ENCODE results near the gene LIMS4. TPM values are rescaled to one million over a fixed set of nuclear protein-coding genes. Genes with fewer than 3 reads are reported as not detected.
"Not testable (repeated sequence)": the region's sequence is repeated elsewhere in the genome, so short reads cannot be mapped to it uniquely, and the experiment has no call there.

Gene LIMS4
- total RNA-seq, 2 experiments from 2014 or later: 3.1 to 3.3 TPM

DNA sequence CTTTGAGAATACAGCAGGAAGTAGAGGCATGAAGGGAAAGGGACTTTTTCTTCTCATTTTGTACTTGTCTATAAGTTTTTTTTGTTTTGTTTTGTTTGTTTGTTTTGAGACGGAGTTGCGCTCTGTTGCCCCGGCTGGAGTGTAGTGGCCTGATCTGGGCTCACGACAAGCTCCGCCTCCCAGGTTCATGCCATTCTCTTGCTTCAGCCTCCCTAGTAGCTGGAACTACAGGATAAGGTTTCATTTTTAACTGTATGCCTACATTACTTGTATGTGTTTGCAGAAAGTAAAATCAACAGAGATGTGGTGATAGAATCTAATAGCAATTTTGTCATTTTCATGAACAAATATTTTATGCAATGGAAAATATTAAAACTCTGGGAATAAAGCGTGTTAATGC is 38.1 kb downstream of the LIMS4 start:
- POLR2A ChIA-PET; H3K4me1 Mint-ChIP-seq (ENCODE audit: low read depth); intact Hi-C loops (cut with micrococcal nuclease); H3K27ac Mint-ChIP-seq; CTCF ChIA-PET; H3K9me3 Mint-ChIP-seq; DNase-seq; H3K27me3 Mint-ChIP-seq; H3K4me3 Mint-ChIP-seq; H3K36me3 Mint-ChIP-seq: not testable (repeated sequence)

DNA sequence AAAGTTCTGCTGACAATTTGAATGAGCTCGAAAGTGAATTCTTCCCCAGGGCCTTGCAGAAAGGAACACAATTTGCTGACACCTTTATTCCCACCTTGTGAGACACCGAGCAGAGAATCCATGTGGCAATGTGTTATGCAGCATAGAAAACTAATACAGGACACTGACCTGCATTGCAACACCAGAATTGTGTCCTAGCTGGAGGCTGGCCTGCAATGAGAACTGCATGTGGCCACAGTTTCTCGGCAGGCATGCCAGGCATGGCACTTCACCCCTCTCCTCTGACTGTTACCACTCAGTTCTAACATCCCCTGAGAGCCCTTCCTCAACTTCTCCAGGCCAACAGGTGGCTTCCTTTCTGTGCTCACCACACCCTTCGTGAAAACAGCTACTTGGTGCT is 46.9 kb downstream of the LIMS4 start:
- POLR2A ChIA-PET; intact Hi-C loops (cut with micrococcal nuclease); CTCF ChIA-PET; H3K4me1 Mint-ChIP-seq (ENCODE audit: low read depth); H3K4me3 Mint-ChIP-seq; H3K27ac Mint-ChIP-seq; H3K27me3 Mint-ChIP-seq; H3K36me3 Mint-ChIP-seq; H3K9me3 Mint-ChIP-seq; DNase-seq: not testable (repeated sequence)

DNA sequence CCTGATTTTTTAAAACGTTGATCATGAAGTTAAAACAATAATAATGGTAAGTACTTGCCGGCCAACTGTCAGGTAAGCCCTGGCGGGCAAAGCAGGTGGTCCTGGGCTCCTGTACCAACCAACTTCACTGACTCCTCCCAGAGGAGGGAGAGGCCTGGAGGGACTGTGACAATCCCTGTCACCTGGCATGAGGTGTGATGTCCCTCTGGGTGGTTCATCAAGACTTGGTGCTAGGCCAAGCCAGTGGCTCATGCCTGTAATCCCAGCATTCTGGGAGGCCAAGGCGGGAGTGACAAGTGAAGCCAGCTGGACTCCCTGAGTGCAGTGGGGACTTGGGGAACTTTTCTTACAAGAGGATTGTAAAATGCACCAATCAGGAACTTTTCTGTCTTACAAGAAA is 48.2 kb downstream of the LIMS4 start:
- H3K27ac Mint-ChIP-seq; H3K36me3 Mint-ChIP-seq; H3K9me3 Mint-ChIP-seq; H3K27me3 Mint-ChIP-seq; DNase-seq; intact Hi-C loops (cut with micrococcal nuclease); POLR2A ChIA-PET; CTCF ChIA-PET; H3K4me3 Mint-ChIP-seq; H3K4me1 Mint-ChIP-seq (ENCODE audit: low read depth): not testable (repeated sequence)

DNA sequence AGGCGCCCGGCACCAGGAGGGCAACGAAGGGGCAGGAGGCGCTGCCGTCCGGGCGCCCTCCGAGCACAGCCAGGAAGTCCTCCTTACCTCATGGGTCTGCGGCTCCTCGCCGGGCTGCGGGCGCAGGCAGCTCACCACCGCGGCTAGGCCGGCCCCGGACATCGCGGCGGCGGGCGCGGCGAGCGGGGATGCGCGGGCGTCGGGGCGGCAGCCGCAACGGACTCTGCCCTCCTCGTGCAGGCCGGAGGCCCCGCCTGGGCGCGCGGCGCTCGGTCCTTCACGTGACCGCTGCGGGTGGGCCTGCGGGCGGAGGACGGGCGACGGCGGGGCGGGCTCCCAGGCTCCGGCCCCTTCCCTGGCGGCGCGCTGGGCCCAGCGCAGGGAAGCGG is 49.0 kb downstream of the LIMS4 start:
- H3K27me3 Mint-ChIP-seq; intact Hi-C loops (cut with micrococcal nuclease); CTCF ChIA-PET; POLR2A ChIA-PET; H3K36me3 Mint-ChIP-seq; H3K27ac Mint-ChIP-seq; H3K9me3 Mint-ChIP-seq; H3K4me3 Mint-ChIP-seq; H3K4me1 Mint-ChIP-seq (ENCODE audit: low read depth); DNase-seq: not testable (repeated sequence)

DNA sequence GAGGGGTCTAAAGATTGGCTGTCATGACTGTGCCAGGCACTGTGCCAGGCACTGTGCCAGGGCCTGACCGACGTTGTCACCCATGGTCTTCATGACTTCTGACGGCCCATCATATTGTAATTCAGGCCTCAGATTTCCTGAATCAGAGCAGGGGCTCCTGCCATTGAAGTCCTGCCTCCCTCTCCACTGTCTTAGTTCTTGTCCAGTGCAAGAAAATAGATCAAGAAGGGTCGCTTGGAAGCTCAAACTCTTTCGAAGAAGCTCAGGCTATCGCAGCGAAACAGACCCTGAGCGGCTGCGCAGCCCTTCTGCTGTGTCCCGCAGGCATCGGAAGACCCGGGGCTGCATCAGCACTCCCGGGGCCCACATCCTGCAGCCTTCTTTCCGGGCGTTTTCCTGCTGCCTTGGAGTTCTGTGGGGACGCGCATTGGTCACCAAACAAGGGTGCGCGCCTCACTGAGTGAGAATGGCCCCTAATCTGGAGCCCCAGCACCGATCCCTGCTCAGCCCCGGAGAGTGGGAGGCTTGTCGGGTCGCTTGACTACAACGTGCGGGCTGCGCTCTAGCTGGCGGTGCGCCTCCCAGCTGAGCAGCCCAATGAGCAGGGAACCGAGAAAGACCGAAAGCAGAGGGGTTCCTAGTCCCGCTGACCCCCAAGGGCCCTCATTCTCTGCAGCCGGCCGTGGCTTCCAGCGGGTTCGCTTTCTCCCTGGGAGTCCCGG is 49.6 kb downstream of the LIMS4 start:
- H3K36me3 Mint-ChIP-seq; H3K27ac Mint-ChIP-seq; H3K27me3 Mint-ChIP-seq; DNase-seq; intact Hi-C loops (cut with micrococcal nuclease); CTCF ChIA-PET; POLR2A ChIA-PET; H3K9me3 Mint-ChIP-seq; H3K4me3 Mint-ChIP-seq; H3K4me1 Mint-ChIP-seq (ENCODE audit: low read depth): not testable (repeated sequence)

DNA sequence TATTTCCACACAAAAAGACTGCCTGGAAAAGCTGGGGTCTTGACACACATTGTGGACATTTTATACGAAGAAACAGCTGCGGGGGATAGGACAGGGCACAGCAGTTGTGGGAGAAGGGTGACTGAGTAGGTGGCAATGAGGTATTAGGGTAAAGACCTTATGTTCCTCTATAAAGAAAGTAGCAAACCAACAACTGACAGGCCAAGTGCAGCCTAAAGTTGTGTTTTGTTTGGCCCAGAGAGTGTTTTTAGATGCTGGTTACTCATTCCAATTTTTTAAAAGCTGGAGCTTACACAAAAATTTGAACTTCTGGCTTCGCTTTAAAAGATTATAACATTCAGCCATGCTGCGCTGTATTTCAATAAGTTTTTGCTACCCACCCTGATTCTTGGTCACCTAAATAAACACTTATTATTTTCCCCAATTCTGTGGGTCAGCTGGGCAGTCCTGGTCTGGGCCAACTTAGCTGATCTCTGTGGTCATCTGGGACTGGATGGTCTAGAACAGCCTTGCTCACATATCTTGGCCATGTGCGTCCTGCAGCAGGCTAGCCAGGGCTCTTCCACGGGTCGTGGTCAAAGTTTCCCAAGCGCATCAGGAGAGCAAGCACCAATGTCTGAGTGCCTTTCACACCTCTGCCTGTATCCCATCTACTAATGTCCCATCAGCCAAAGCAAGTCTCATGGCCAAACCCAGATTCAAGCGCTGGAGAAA is 51.8 kb downstream of the LIMS4 start:
- H3K27me3 Mint-ChIP-seq; POLR2A ChIA-PET; intact Hi-C loops (cut with micrococcal nuclease); CTCF ChIA-PET; H3K36me3 Mint-ChIP-seq; H3K27ac Mint-ChIP-seq; H3K4me1 Mint-ChIP-seq (ENCODE audit: low read depth); H3K9me3 Mint-ChIP-seq; DNase-seq; H3K4me3 Mint-ChIP-seq: not testable (repeated sequence)

DNA sequence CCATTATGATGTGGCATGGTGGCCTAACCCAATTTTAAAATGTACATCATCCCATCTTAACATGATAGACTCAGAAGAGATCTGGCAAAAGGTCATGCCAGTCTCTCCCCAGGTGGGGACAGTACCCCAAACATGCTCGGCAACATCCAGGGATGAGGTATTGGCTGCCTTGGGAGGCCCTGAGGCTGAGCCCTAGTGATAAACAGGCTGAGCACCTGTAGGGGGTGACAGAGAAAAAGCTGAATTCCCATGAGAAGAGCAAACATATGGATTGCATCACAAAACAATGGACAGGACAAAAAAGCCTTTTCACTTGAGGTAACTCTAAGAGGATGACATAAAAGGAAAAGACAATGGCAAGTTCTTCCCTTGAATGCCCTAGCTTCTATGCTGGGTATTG is 65.5 kb downstream of the LIMS4 start:
- H3K4me1 Mint-ChIP-seq (ENCODE audit: low read depth); CTCF ChIA-PET; H3K27me3 Mint-ChIP-seq; H3K36me3 Mint-ChIP-seq; POLR2A ChIA-PET; DNase-seq; H3K27ac Mint-ChIP-seq; H3K9me3 Mint-ChIP-seq; H3K4me3 Mint-ChIP-seq; intact Hi-C loops (cut with micrococcal nuclease): not testable (repeated sequence)

DNA sequence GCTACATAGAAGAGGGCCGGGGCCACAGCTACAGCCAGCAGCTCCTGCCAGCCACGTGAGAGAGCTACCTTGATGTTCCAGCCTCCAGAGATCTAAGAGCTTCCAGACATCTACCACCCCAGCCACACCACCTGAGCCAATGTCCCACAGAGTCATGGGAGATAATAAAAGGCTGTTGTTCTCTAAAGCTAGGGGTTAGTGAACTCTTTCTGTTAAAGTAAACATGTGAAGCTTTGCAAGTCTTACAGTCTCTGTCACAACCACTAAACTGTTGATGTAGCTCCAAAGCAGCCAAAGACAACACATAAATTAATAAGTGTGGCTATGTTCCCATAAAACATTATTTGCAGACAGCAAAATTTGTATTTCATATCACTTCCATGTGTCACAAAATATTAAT is 67.6 kb downstream of the LIMS4 start:
- H3K4me1 Mint-ChIP-seq (ENCODE audit: low read depth); CTCF ChIA-PET; intact Hi-C loops (cut with micrococcal nuclease); DNase-seq; POLR2A ChIA-PET; H3K4me3 Mint-ChIP-seq; H3K36me3 Mint-ChIP-seq; H3K27ac Mint-ChIP-seq; H3K9me3 Mint-ChIP-seq; H3K27me3 Mint-ChIP-seq: not testable (repeated sequence)

DNA sequence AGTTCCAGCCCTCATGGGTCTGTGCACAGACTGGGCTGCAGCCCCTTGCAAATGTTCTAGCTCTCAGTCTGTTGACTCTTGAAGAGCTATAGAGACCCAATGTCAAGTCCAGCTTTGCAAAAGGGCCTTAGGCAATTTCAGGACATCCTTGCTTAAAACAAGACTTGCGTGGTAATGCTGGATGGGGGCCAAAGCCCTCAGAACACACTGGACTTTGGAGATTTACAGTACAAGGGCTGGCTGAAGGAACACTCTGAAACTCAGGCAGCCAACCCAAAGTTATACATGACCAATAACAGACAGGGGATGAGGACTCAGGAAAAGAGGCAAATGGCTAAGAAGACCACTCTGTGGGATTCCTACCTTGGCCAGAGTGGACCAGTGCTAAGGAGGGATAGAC is 68.4 kb downstream of the LIMS4 start:
- intact Hi-C loops (cut with micrococcal nuclease); H3K4me1 Mint-ChIP-seq (ENCODE audit: low read depth); H3K27me3 Mint-ChIP-seq; H3K9me3 Mint-ChIP-seq; H3K27ac Mint-ChIP-seq; CTCF ChIA-PET; POLR2A ChIA-PET; DNase-seq; H3K4me3 Mint-ChIP-seq; H3K36me3 Mint-ChIP-seq: not testable (repeated sequence)

DNA sequence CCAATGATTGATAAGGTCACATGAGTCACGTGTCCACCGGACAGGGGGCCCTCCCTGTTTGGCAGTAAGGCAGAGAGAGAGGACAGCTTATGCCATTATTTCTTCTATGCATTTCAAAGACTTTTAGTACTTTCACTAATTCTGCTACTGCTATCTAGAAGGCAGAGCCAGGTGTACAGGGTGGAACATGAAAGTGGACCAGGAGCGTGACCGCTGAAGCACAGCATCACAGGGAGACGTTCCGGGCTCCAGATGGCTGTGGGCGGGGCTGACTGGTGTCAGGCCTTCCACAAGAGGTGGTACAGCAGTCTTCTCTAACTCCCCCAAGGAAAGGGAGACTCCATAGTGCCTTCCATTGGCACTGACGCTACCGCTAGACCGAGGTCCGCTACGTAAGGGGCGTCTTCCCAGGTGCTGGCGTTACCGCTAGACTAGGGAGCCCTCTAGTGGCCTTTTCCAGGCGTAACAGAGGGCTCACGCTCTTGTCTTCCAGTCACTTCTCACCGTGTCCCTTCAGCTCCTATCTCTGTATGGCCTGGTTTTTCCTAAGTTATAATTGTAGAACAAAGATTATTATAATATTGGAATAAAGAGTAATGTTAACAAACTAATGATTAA is 71.5 kb downstream of the LIMS4 start:
- H3K4me1 Mint-ChIP-seq (ENCODE audit: low read depth); H3K27ac Mint-ChIP-seq; H3K4me3 Mint-ChIP-seq; H3K9me3 Mint-ChIP-seq; H3K27me3 Mint-ChIP-seq; H3K36me3 Mint-ChIP-seq; POLR2A ChIA-PET; CTCF ChIA-PET; intact Hi-C loops (cut with micrococcal nuclease); DNase-seq: not testable (repeated sequence)

DNA sequence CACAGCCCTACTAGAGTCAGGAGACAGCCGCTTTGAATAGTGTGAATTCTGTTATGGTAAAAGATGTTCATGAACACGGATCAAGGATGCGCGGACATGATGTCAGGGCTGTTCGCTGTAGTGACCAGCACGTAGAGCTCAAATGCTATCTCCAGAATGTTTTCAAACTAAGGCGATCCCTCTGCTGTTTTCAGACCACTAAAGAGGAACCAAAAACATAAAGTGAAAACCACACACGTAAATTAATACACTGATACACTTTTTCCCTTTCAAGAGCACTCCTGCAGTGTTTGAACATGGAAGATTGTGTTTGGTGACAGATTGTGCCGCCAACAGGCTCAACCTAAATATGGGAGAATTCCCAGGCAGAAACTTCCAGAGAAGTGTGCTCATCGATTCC is 73.2 kb downstream of the LIMS4 start:
- intact Hi-C loops (cut with micrococcal nuclease); H3K36me3 Mint-ChIP-seq; DNase-seq; CTCF ChIA-PET; H3K27me3 Mint-ChIP-seq; H3K4me3 Mint-ChIP-seq; POLR2A ChIA-PET; H3K27ac Mint-ChIP-seq; H3K9me3 Mint-ChIP-seq; H3K4me1 Mint-ChIP-seq (ENCODE audit: low read depth): not testable (repeated sequence)

DNA sequence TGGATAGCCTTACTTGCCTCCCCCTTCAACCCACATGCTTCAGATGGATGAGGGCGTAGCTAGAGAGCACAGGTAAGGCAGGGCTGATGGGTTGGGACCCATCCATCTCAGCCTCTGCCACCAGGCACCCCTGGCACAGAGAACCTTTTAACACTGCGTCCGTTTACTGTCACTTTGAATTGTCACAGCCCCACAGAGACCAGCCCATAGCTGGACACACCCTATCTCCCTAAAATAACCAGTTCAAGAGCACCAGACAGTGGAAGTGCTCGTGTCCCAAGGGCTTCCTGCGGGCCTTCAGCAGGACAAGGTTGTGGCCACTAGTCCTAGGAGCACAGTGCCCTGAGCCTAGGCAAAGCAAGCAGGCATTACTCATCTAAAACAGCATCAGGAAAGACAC is 76.6 kb downstream of the LIMS4 start:
- intact Hi-C loops (cut with micrococcal nuclease); H3K9me3 Mint-ChIP-seq; H3K27me3 Mint-ChIP-seq; H3K4me1 Mint-ChIP-seq (ENCODE audit: low read depth); CTCF ChIA-PET; H3K36me3 Mint-ChIP-seq; H3K4me3 Mint-ChIP-seq; DNase-seq; POLR2A ChIA-PET; H3K27ac Mint-ChIP-seq: not testable (repeated sequence)
